Activated CD8-positive, alpha-beta memory T cell treated with anti-CD3 and anti-CD28 coated beads, Interleukin-2, amount 50 U/mL, for 1 hour (primary cell): ENCODE data around the gene RELB.
"Not testable (repeated sequence)": the region's sequence is repeated elsewhere in the genome, so short reads cannot be mapped to it uniquely, and the experiment has no call there.

Experiments used
- DNase-seq: peaks from one replicate; pipeline ENCODE4 v3.0.0-alpha.2; 2020; ENCODE audit errors: extremely low read depth

The RELB gene, protein sequence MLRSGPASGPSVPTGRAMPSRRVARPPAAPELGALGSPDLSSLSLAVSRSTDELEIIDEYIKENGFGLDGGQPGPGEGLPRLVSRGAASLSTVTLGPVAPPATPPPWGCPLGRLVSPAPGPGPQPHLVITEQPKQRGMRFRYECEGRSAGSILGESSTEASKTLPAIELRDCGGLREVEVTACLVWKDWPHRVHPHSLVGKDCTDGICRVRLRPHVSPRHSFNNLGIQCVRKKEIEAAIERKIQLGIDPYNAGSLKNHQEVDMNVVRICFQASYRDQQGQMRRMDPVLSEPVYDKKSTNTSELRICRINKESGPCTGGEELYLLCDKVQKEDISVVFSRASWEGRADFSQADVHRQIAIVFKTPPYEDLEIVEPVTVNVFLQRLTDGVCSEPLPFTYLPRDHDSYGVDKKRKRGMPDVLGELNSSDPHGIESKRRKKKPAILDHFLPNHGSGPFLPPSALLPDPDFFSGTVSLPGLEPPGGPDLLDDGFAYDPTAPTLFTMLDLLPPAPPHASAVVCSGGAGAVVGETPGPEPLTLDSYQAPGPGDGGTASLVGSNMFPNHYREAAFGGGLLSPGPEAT

DNA sequence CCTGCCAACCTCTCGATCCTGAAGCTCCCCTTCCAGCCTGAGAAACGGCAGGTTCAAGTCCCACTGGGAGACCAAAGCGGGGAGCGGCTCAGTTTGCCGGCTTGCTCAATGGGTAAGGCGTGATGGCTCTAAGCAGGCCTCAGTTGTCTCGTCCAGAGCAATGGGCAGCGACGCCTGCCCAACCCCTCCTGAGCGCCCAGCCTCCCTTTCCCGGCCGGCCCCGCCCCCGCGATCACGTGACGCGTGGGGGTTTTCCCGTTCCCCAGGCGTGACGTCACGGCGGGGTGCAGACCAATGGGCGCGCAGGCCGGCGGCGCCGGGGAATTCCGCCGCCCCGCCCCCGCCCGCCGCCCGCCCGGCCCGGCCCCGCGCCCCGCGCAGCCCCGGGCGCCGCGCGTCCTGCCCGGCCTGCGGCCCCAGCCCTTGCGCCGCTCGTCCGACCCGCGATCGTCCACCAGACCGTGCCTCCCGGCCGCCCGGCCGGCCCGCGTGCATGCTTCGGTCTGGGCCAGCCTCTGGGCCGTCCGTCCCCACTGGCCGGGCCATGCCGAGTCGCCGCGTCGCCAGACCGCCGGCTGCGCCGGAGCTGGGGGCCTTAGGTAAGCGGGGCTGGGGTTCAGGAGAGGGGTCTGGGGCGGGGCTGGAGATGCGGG lies at the start of gene RELB:
TSS of gene RELB (plus strand) at position 378 of the 653 bp plus-strand sequence. CDS start at position 494, 116 bp downstream.
- peak; percentile 82 for DNase-seq

DNA sequence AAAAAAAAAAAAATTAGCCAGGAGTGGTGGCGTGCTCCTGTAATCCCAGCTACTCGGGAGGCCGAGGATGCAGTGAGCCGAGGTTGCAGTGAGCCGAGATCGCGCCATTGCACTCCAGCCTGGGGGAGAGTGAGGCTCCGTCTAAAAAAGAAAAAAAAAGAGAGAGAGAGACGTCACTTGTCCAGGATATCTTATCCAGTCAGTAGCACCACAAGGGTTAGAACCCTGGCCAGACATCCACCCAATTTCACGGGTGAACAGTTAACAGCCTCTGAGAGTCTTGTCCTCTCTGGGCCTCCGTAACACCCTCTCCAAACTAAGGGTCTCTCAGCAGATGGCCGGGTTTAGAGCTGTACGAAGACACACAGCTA lies 47.0 kb upstream of the RELB start:
- DNase-seq: no peak

DNA sequence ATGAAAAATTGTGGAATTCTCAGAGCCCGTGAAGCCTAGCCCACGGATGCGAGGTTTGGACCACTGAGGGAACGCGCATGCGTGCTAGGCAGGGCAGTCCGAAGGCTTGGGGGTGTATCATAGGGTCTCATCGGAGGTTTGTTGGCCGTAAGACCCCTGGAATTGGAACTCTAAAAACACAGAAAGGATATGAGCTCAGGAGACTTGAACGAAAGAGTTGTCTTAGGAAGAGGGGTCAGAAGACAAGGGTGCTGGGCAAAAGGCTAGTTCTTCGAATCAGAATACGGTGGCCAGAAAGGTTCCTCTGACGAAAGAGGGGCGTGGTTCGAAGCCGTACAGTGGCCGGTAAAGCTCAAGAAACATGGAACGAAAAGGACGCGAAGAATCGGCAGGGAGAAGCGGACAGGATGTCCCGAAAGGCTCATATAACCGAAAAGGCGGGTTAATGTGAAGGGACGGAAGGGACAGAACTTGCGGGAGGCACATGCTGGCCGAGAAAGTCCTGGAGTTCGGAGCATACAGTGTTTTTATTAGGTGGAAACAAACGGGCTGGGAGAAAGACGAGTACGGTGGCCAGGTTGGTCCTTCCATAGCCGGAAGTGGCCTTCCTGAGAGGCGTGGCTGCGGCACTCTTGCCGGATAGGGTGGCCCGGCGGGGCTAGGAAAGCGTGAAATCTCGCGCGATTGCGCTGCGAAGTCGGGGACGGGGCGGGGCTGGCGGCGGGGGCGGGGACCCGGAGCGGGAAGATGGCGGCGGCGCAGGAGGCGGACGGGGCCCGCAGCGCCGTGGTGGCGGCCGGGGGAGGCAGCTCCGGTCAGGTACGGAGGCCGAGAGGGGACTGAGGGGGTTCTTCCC lies 46.4 kb upstream of the RELB start, which contains the start of gene CLPTM1:
TSS of gene CLPTM1 (plus strand) at position 732 of the 856 bp plus-strand sequence. CDS start at position 748, 16 bp downstream.
- peak; percentile 91 for DNase-seq

DNA sequence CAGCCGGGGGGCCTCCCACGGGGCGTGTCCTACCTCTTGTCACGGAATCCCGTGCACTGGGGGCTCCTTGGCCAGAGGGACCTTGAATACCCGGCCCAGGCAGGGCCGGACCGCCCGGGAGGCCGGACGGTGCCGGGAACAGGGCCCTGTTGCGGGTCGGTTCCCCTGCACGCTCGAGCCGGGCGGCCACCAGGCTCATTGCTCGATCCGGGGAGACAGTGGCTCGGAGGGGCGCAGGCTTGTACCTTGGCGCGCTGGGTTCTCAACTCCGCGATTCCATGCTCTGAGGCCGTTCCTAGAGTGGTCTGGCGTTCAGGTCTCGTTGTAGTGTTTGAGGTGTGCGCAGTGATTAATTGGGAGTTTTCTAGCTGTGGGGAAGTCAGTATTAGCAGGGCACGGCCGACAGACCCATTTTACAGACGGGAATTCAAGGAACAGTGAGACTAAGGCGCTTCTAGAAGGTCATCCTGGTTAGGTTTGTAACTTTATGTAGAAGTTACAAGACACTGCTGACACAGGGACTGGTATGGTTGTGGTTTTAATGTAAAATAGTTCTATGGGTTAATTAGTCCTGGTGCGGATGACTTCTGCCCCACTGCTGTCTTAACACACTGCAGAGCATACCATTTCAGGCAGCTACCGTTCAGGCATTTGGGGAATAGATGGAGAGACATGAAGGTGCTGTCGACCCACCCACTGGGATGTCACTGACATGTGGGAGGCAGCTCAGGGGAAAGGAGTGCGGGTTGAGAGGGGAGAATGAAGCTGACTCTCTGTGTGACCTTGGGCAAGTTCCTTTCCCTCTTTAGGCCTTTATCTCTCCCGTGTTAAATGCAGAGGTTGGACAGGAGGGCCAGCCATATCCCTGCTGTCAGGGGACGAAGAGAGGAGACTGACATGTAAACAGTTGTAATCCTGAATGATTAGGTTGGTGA lies 45.5 kb upstream of the RELB start:
- no peak for DNase-seq

DNA sequence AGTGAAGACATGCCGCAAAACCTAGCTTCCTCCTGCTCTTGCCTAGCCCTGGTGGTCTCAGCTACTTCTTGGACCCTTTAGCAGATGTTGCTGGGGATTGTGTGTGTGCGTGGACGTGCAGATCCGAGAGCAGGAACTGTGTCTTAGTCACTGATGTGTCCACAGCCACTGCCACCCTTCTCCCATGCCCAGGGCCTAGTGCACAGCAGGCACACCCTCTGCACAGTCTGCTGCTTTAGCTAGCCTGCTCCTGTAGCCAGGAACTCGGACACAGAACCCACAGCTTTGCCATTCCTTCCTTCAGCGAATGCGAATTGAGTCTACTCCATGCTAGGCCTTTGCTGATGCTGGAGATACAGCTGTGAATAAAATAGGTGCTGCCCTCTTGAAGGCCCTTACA lies 43.7 kb upstream of the RELB start:
- DNase-seq: no peak

DNA sequence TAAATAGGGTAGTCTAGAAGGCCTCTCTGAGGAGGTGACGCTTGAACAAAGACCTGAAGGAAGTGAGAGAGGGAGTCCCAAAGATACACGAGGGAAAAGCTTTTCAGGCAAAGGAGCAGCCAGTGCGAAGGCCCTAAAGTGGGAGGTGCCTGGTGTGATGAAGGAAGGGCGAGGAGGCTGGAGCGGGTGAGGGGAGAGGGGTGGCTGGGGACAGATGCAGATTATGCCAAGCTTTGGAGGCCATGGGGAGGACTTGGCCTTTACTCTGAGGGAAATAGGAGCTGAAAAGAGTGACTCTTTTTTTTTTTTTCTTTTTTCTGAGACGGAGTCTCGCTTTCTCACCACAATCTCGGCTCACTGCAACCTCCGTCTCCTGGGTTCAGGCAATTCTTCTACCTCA lies 43.2 kb upstream of the RELB start:
- no peak for DNase-seq

DNA sequence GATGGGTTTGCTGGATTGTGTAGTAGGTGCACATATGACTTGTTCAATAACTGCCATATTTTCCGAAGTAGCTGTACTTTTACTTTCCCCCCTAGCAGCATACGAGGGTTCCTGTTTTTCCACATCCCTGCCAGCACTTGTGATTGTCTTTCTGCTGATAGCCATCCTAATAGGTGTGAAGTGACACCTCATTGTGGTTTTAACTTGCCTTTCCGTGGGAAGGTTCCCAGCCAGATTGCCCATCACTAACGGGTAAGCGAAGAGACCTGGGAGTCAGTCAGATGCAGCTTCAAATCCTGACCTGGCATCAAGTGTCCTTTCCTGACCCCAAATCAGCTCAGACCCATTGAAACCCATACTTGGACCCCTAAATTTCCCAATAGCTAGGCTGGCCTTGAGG lies 41.6 kb upstream of the RELB start:
- DNase-seq: no peak

DNA sequence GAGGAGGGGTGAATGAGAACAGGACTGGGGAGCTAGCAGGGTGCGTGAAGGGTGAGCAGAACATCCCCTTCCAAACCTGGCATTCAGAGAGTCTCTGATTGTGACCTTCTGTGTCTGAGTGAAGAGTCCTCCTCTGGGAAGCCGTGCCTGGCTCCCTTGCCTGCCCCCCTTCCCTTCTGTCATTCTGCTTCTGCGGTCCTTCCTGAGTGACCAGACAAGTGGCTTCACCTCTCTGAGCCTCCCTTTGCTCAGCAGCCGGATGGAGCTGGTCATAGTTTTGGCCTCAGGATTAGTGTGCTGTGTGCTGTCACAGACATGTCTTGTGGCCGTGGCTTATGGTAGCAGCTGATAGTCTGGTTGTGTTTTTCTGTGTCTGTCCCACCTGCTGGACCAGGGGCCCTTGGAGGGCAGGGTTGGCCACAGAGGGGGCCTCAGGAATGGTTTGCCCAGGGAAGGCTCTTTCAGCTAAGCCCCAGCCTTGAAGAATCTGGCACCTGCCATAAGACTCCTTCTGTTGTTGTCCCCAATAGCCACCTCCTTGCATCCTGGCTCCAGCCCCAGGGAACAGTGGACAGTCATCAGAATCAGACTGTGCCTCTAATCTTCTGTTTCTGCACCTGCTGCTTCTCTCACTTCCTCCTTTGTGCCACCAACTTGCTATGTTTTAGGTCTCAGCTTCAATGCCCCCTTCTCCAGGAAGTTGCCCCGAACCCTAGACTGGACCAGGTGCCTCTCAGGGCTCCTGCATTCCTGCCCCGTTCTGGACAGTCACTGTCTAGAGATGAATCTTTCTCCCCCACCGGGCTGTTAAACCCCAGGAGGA lies 40.1 kb upstream of the RELB start:
- no peak for DNase-seq

DNA sequence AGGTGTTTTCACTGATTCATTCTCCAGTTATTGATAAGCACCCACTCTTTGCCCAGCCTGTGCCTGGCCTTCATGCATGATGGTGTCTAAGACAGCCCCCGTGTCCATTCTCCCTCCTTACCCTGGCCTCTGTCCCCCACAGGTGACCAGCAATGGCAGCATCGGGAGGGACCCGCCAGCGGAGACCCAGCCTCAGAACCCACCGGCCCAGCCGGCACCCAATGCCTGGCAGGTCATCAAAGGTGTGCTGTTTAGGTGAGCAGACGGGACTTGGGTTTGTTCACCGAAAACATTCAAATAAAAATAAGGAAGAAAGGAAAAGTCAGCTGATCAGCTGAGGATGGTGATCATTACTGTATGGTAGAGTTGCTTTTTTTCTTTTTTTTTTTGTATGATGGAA lies 39.4 kb upstream of the RELB start:
- DNase-seq: no peak

DNA sequence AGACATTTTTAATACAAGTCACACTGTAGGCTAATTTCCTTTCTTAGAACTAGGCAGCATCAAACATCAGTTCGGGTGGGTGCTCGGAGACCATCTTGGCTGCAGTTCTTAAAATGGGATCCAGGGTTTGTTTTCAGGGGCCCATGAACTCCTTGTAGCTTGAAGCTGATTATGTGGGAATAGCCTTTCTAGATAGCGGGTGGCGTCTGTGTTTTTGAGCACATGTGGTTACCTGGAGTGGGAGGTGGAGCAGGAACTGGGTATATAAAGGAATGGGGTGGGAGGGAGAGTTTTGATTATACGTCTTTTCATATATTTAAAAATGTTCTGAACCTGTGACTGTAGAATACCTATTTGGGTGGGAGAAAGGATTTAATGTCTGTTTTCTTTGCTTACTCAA lies 33.1 kb upstream of the RELB start:
- no peak for DNase-seq

DNA sequence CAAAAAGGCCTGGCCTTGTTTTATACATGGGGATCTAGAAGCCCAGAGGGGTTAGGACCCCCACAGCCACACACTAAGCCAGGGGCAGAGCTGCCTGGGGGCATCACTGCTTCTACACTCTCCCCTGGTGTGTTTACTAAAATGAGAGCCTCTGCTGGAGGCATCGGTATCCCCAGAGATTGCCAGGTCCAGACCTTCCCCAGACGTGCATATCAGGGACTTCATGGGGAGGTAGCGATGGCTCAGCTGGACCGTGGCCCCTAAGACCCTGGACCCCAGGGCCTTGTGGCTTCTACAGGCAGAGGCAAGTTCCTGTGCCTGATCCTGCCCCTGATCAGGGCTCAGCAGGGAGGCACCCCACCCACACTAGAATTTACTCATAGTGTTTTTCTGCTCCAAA lies 32.6 kb upstream of the RELB start:
- DNase-seq: no peak

DNA sequence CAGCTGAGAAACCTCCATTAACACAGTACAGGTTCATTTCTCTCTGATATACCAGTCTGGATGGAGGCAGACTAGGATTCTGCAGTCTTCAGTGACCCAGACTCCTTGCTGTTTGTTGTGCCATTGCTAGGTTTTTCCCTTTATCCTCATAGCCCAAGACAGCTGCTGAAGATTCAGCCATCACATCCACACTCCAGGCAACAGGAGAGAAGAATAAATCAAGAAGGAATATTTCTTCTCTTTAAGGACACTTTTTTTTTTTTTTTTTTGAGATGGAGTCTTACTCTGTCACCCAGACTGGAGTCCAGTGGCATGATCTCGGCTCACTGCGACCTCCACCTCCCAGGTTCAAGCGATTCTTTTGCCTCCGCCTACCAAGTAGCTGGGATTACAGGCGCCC lies 31.8 kb upstream of the RELB start:
- DNase-seq: no peak

DNA sequence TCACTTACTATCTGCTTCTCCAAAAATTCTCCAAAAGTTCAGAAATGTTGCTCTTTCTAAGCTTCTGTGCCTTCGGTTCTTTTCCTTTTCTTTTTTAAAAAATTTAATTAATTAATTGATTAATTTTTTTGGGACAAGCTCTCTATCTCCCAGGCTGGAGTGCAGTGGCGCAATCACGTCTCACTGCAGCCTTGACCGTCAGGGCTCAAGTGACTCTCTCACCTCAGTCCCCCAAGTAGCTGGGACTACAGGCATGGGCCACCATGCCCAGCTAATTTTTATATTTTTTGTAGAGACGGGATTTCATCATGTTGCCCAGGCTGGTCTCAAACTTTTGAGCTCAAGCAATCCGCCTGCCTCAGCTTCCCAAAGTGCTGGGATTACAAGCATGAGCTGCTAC lies 29.8 kb upstream of the RELB start:
- DNase-seq: not testable (repeated sequence)

DNA sequence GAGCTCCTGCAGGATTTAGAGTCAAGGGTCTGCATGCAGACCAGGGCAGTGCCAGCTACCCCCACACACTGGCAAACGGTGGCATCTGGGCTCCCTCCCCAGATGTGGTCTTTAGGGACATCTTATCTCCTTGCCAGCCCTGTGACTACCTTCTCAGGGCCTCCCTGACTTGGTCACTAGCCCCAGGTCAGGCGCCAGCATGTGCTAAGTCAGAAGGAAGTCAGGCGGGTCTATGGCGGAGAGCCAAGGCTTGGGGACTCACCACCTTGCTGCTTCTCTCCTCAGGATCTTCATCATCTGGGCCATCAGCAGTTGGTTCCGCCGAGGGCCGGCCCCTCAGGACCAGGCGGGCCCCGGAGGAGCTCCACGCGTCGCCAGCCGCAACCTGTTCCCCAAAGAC lies 28.5 kb upstream of the RELB start:
- no peak for DNase-seq

DNA sequence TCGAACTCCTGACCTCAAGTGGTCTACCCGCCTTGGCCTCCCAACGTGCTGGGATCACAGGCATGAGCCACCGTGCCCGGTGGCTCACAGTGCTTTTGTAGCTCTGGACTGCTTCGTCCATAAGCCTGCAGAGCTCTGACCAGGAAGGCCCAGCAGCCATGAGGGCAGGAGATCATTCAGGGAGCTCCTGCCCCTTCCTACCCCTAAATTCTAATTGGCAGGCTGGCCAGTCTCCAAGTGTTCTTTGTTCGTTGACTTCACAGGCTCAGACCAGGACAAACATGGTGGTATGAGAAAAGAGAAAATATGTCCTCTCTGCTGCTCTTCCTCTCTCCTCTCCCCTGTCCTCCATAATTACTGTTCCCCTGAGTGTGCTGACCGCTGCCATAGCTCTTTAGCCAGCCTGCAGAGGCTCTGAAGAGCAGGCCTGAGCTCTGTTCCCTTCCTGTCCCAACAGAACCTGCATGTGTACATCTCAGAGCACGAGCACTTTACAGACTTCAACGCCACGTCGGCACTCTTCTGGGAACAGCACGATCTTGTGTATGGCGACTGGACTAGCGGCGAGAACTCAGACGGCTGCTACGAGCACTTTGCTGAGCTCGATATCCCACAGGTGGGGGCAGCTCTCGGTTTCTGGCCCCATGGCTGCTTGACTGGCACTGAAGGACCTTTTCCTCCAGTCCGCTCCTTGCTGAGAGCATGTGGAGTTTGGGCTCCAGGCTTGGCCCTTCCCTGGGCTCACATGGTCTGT lies 27.1 kb upstream of the RELB start:
- no peak for DNase-seq

DNA sequence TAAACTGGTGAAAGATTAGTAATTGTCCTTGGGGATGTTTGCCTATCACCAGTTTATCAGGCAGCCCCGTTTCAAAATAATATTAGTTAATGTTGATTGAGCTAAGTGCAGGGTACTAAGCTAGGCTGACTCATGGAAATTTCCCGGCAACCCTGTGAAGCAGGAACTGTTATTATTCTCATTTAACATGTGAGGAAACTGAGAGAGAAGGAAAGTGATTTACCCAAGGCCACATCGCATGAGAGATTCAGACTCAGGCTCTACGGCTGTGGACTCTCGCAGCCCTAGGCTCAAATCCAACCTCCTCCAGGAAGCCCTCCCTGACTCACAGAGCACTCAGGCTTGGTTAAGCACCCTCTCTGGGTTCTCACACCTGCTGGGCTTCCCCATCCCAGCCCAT lies 26.4 kb upstream of the RELB start:
- DNase-seq: no peak

DNA sequence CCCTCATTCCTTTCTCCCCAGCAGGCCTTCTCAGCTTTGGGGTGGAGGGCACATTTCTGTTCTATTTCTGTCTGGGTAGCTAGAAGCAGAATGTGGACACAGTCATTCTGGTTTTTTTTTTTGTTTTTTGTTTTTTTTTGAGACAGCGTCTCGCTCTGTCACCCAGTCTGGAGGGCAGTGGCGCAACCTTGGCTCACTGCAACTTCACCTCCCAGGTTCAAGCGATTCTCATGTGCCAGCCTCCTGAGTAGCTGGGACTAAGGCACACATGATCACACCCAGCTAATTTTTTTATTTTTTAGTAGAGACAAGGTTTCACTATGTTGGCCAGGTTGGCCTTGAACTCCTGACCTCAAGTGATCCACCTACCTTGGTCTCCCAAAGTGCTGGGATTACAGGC lies 25.8 kb upstream of the RELB start:
- DNase-seq: no peak

DNA sequence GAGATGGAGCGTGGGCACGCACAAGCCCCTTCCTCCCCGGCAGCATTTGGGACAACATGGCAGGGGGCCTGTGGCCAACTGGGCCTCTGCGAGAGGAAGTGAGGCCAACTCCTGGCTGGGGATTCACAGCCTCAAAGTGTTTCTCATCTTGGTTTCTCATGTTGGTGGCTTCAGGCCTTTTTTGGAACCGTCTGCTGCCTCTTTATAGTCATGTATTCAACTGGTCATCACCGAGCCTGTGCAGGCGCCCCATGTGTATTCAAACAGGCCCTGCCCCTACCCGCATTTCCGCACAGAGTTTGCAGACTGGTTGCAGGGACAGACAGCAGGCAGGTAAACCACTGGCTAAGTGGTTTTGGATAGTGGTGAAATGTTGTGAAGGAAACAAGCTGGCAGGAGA lies 17.3 kb upstream of the RELB start:
- DNase-seq: no peak

DNA sequence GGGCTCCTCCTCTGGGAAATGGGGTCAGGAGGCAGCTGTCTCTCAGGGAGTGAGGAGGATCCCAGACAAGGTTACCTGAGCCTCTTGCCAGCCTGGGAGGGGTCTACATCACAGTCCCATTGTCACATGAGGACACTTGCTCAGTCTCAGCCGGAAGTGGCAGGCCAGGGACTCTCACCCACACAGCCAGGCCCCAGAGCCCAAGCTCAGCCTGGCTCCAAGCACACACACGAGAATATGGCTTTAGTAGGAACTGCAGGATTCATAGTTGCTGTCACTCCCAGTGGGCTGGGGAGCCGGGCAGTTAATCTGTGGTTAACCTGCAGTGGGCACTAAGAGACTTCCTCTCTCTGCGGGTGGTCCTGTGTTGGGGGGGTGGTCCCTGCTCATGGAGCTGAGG lies 15.8 kb upstream of the RELB start:
- no peak for DNase-seq
